ENCODE results near the gene DOCK1. TPM values are rescaled to one million over a fixed set of nuclear protein-coding genes. Genes with fewer than 3 reads are reported as not detected.
A peak's percentile ranks its signal among the peaks of the same experiment; 100 is the strongest.

The DOCK1 gene
- total and polyA plus RNA-seq, 2 experiments from 2014 or later: 22.8 to 45.6 TPM

DNA sequence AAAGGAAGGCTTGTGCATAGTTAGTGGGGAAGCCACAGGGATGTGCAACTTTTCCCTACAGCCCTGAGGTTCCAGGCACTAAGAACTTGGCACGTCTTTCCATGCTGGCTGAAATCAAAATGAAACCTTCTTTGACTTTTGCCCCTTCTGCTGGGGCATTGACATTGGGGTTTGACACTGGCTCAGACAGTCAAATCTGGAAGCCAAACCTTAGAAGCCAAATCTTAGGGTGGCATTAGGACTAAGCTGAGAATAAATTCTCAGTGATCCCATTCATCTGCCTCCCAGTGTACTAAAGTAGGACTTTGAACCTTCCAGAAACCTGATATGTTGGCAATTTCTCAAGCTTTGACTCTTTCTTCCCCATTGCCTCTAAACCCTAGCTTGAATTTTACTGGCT is 322.4 kb downstream of the DOCK1 start:
- no peaks in the 10 kb centered on the region for H3K9me2 ChIP-seq (ENCODE audit: insufficient read depth)
- in situ Hi-C loops (cut with MboI): no loop called here

DNA sequence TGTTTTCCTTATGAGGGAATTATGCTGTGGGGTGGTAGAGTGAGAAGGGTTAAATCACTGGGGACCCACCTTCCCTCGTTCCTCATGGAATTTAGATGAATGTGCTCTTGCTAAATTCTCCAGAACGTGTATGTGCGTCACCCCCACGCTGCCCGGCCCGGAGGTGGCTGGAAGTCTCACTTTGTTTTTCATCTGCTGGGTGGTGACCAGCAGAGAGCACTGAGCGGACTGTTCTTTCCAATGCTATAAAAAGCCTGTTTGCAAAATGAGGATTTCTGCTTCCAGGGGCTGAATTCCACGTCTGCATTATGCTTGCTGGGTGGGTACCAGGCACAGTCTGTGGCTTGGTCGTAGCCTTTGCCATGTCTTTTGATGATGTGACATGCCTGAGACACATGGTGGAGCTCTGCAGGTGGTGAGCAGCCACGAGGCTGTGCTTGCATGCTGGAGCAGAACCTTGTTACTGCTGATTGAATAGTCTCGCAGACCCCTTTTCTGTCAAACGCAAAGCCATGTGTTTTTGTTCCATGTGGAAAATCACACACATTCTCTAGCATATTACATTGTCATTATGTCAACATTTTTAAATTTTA is 323.1 kb downstream of the DOCK1 start:
- in situ Hi-C loops (cut with MboI): no loop called here
- Histone ChIP-seq H3K9ac (no peak overlapping the region), H3F3A (ENCODE audit: insufficient read depth) (no peaks in the 10 kb centered on the region), H3K4me3 (no peak overlapping the region), H2AFZ (no peak overlapping the region), H3K9me2 (ENCODE audit: insufficient read depth) (no peaks in the 10 kb centered on the region), H3K27me3 (replicated peaks; ENCODE audit: insufficient read depth) (no peaks in the 10 kb centered on the region), H3K36me3 (ENCODE audit: low read depth) (no peaks in the 10 kb centered on the region), H3K4me2 (ENCODE audit: unreplicated experiment) (peak overlapping the region; percentile 1), H3K4me1 (ENCODE audit: insufficient read depth) (peaks cover 5% of the 10 kb centered on the region; the same call in 1 of the 2 replicates), H4K20me1 (ENCODE audit: insufficient read depth) (peaks cover 5% of the 10 kb centered on the region; the same call in 1 of the 2 replicates), H3K27ac (no peak overlapping the region), H3K79me2 (ENCODE audit: insufficient read depth) (no peaks in the 10 kb centered on the region), H3K9me3 (ENCODE audit: low read depth) (no peaks in the 10 kb centered on the region)
- DNase-seq: peak; percentile 62
- TF ChIP-seq EZH2 (IDR thresholded peaks at IDR 0.05; ENCODE audit: insufficient read depth, poor library complexity, severe bottlenecking): no peak
- TF ChIP-seq EZH2phosphoT487 (IDR thresholded peaks at IDR 0.05; ENCODE audit: insufficient read depth, low read depth): no peak
- 26 to 28% methylated on average over 12 of the region's 12 CpGs for WGBS, 2 experiments (ENCODE audit: low coverage in 1 of 2, low lambda C conversion rate in 2 of 2, missing lambda C conversion rate in 2 of 2)

More for the DNA sequence above, 322.4 kb downstream of the DOCK1 start:
- Histone ChIP-seq H3K27ac (no peak overlapping the region), H3K27me3 (replicated peaks; ENCODE audit: insufficient read depth) (no peaks in the 10 kb centered on the region), H4K20me1 (ENCODE audit: insufficient read depth) (peaks cover 5% of the 10 kb centered on the region; the same call in 1 of the 2 replicates), H3K9me3 (ENCODE audit: low read depth) (no peaks in the 10 kb centered on the region), H3K79me2 (ENCODE audit: insufficient read depth) (no peaks in the 10 kb centered on the region), H3F3A (ENCODE audit: insufficient read depth) (no peaks in the 10 kb centered on the region), H3K4me2 (ENCODE audit: unreplicated experiment) (no peak overlapping the region), H2AFZ (no peak overlapping the region), H3K4me3 (no peak overlapping the region), H3K4me1 (ENCODE audit: insufficient read depth) (peaks cover 5% of the 10 kb centered on the region; the same call in 1 of the 2 replicates), H3K36me3 (ENCODE audit: low read depth) (no peaks in the 10 kb centered on the region), H3K9ac (no peak overlapping the region)
- no peak for DNase-seq
- WGBS, 2 experiments (ENCODE audit: low coverage in 1 of 2, low lambda C conversion rate in 2 of 2, missing lambda C conversion rate in 2 of 2): 84 to 95% methylated on average over 1 of the region's 1 CpG
- TF ChIP-seq EZH2phosphoT487 (IDR thresholded peaks at IDR 0.05; ENCODE audit: insufficient read depth, low read depth) (no peak), EZH2 (IDR thresholded peaks at IDR 0.05; ENCODE audit: insufficient read depth, poor library complexity, severe bottlenecking) (no peak)

DNA sequence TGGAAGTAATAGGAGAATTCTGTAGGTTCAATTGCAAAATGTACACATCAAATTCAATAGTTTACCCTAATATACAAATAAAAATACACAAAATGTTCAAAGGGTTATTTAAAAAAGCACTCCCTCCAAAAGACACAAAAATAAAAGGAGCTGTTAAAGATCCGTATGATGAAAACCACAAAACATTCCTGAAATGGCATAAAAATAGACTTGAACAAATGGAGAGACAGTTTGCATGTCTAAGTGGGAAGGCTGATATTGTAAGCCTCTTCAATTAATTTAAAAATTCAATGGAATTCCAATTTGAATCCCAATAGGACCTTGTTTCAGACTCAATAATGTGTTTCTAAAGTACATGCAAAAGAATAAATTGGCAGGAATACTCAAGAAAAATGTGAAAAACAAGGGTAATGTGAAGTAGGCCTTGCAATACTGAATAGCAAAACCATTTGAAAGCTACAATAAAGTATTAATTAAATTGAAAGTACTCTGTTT is 329.1 kb downstream of the DOCK1 start:
- Histone ChIP-seq H3K4me2 (ENCODE audit: unreplicated experiment) (no peak overlapping the region), H3K9me2 (ENCODE audit: insufficient read depth) (no peaks in the 10 kb centered on the region), H3K4me3 (no peak overlapping the region), H3K79me2 (ENCODE audit: insufficient read depth) (no peaks in the 10 kb centered on the region), H3K27ac (no peak overlapping the region), H3F3A (ENCODE audit: insufficient read depth) (no peaks in the 10 kb centered on the region), H3K9ac (no peak overlapping the region), H2AFZ (no peak overlapping the region), H3K9me3 (ENCODE audit: low read depth) (no peaks in the 10 kb centered on the region), H3K36me3 (ENCODE audit: low read depth) (0 out of 2 replicates have a peak, but pooled peaks cover 2% of the 10 kb centered on the region), H3K27me3 (replicated peaks; ENCODE audit: insufficient read depth) (no peaks in the 10 kb centered on the region), H3K4me1 (ENCODE audit: insufficient read depth) (no peaks in the 10 kb centered on the region), H4K20me1 (ENCODE audit: insufficient read depth) (peaks cover 5% of the 10 kb centered on the region; the same call in 1 of the 2 replicates)
- 64 to 83% methylated on average over 1 of the region's 1 CpG for WGBS, 2 experiments (ENCODE audit: low coverage in 1 of 2, low lambda C conversion rate in 2 of 2, missing lambda C conversion rate in 2 of 2)
- no peak for DNase-seq
- in situ Hi-C loops (cut with MboI): no loop called here
- TF ChIP-seq EZH2phosphoT487 (IDR thresholded peaks at IDR 0.05; ENCODE audit: insufficient read depth, low read depth): no peak
- no peak for TF ChIP-seq EZH2 (IDR thresholded peaks at IDR 0.05; ENCODE audit: insufficient read depth, poor library complexity, severe bottlenecking)

DNA sequence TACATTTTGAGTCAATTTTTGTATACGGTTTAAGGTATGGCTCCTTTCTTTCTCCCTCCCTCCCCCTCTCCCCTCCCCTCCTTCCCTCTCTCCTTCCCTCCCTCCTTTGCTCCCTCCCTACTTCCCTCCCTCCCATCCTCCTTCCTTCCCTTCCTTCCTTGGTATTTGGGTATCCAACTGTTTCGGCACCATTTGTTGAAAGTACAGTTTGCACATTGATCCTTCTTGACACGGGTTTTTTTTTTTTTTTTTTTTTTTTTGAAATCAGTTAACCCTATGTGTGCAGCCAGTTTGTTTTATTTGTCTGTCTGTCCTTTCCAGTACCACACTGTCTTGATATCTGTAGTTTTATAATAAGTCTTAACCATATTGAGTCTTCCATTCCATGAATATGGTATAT is 331.0 kb downstream of the DOCK1 start:
- Histone ChIP-seq H3K4me3 (no peak overlapping the region), H3K9me3 (ENCODE audit: low read depth) (no peaks in the 10 kb centered on the region), H3K36me3 (ENCODE audit: low read depth) (0 out of 2 replicates have a peak, but pooled peaks cover 2% of the 10 kb centered on the region), H3K27me3 (replicated peaks; ENCODE audit: insufficient read depth) (no peaks in the 10 kb centered on the region), H3F3A (ENCODE audit: insufficient read depth) (no peaks in the 10 kb centered on the region), H3K79me2 (ENCODE audit: insufficient read depth) (no peaks in the 10 kb centered on the region), H3K9ac (no peak overlapping the region), H3K9me2 (ENCODE audit: insufficient read depth) (no peaks in the 10 kb centered on the region), H3K4me2 (ENCODE audit: unreplicated experiment) (no peak overlapping the region), H3K27ac (no peak overlapping the region), H4K20me1 (ENCODE audit: insufficient read depth) (no peaks in the 10 kb centered on the region), H2AFZ (no peak overlapping the region), H3K4me1 (ENCODE audit: insufficient read depth) (no peaks in the 10 kb centered on the region)
- 78 to 81% methylated on average over 3 of the region's 3 CpGs for WGBS, 2 experiments (ENCODE audit: low coverage in 1 of 2, low lambda C conversion rate in 2 of 2, missing lambda C conversion rate in 2 of 2)
- no peak for TF ChIP-seq EZH2phosphoT487 (IDR thresholded peaks at IDR 0.05; ENCODE audit: insufficient read depth, low read depth)
- no peak for TF ChIP-seq EZH2 (IDR thresholded peaks at IDR 0.05; ENCODE audit: insufficient read depth, poor library complexity, severe bottlenecking)
- DNase-seq: no peak
- in situ Hi-C loops (cut with MboI): no loop called here
